Measurements from ENCODE around the gene ACTRT2.

The ACTRT2 gene

DNA sequence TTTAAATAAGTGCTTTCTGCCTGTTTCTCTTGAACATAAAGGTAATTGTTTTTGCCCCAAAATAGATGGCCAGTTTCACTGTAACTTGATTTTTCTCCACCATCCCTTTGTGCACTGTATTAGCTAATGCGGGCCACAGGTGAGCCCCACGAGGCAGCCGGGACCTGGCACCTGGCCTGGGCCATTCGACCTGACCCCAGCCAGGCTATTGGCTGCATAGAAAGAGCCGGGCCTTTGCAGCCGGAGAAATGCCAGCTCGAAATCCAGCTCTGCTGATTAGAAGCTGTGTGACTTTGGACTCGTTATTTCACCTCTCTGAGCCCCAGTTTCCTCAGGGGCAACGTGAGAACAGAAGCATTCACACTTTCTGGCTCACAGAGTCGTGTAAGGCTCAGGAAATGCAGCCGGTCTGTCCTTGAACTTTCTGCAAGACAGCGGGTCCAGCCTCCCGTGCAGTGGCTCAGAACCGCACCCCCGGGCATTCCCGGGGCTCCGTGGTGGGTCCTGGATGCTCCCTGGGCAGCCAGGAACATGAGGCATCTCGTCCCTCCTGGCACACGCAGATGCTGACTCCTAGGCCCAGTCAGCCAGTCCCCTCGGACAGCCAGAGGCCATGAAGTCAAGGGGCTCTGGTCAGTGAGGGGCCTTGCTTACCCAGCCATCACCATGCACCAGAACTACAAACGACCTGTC lies 37.4 kb upstream of the ACTRT2 start:
- no peak for TF ChIP-seq CTCF (IDR thresholded peaks at IDR 0.05; ENCODE audit: borderline replicate concordance, control extremely low read depth, extremely low read depth, insufficient read depth, missing control alignments)
- in situ Hi-C loops (cut with MboI; ENCODE audit: low sequenced_read_pairs, unreplicated experiment): no loop called here
- DNase-seq (ENCODE audit: low spot score): no peak

DNA sequence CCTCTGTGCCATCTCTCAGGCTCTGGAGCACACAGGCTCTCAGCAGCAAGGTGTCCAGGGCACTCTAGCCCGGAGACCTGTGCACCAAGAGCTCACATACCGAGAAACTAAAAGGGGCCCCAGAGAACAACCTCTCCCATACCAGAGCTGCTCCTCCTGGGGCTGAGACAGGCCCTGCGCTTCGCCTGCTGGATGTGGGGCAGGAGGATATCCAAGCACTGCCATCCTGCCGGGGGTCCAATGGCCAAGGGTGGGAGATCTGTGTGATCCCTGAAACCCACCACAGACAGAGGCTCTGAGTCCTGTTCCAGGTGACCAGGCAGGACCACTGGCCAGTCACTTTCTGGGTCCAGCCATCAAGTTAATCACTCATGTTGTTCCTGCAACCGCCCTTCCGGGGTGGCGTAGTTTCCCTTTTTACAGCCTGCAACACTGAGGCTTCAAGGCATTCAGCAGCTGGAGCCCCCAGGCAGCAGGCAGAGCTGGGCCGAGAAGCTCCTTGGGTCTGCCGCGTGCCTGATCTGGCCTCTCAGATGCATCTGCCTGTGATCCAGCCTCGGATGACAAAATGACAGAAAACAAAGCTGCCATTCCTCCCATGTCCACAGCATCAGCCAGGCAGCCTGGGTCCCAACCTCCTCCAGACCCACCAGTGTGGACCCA lies 36.7 kb upstream of the ACTRT2 start:
- no peak for TF ChIP-seq CTCF (IDR thresholded peaks at IDR 0.05; ENCODE audit: borderline replicate concordance, control extremely low read depth, extremely low read depth, insufficient read depth, missing control alignments)
- in situ Hi-C loops (cut with MboI; ENCODE audit: low sequenced_read_pairs, unreplicated experiment): no loop called here

GRCh38 chr1:2985067-2985561 lies 36.2 kb upstream of the ACTRT2 start:
- in situ Hi-C loops (cut with MboI; ENCODE audit: low sequenced_read_pairs, unreplicated experiment): no loop called here
- TF ChIP-seq CTCF (IDR thresholded peaks at IDR 0.05; ENCODE audit: borderline replicate concordance, control extremely low read depth, extremely low read depth, insufficient read depth, missing control alignments): no peak
- DNase-seq (ENCODE audit: low spot score): no peak

More for the DNA sequence above, 36.7 kb upstream of the ACTRT2 start:
- DNase-seq (ENCODE audit: low spot score): no peak

DNA sequence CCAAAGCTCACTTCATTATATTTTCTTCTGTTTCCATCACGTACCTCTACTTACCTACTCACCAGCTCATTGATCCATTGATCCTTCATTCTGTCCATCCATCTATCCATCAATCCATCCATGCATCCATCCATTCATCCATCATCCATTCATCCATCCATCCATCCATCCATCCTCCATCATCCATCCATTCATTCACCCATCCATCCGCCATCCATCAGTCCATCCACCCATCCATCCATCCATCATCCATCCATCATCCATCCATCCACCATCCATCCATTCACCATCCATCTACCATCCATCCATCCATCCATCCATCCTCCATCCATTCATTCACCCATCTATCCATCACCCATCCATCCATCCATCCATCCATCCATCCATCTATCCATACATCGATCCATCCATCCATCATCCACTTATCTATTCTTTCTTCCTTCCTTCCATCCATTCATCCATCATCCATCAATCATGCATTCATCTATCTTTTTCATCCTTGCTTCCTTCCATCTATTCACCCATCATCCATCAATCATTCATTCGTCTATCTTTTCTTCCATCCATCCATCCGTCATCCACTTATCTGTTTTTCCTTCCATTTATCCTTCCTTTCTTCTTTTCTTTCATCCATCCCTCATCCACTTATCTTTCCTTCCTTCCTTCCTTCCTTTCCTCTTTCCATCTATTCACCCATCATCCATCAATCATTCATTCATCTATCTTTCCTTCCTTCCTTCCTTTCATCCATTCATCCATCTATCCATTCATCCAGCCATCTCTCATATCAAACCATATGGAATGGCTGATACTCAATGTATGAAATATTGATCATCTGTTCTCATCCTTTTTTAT lies 35.3 kb upstream of the ACTRT2 start:
- no peak for DNase-seq (ENCODE audit: low spot score)
- in situ Hi-C loops (cut with MboI; ENCODE audit: low sequenced_read_pairs, unreplicated experiment): no loop called here
- no peak for TF ChIP-seq CTCF (IDR thresholded peaks at IDR 0.05; ENCODE audit: borderline replicate concordance, control extremely low read depth, extremely low read depth, insufficient read depth, missing control alignments)

DNA sequence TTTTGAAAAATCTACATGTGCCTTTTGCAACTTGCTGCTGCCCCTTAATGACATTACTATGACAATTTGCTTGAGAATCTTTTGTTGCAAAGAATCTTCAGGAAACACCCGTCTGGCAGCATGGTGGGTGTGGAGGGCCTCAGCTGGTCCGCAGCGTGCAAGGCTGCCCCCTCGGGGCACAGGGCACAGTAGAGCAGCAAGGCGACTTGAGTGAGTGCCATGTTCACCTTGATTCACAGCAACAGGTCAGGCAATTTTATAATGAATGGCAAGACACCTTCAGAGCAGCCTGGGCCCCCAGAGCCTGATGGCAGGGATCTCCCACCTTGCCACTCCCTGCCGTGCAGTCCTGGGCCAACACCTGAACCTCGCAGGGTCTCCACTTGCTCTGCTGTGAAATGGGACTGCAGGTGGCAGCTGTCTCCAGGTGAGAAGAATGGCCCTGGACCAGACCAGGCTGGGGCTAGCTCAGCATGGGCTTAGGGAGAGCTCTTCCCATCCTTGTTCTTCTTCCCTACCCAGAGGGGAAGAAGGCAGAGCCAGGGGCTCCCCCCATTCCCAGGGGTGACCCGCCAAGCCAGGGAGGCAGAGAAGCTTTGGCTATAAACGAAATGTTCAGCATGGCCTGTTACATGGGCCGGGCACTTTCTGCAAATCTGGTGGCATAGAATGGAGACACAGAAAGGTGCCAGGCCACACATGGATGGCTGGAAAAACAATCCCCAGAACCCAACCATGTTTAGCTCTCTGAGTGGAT lies 34.5 kb upstream of the ACTRT2 start:
- no peak for DNase-seq (ENCODE audit: low spot score)
- no peak for TF ChIP-seq CTCF (IDR thresholded peaks at IDR 0.05; ENCODE audit: borderline replicate concordance, control extremely low read depth, extremely low read depth, insufficient read depth, missing control alignments)
- in situ Hi-C loops (cut with MboI; ENCODE audit: low sequenced_read_pairs, unreplicated experiment): no loop called here

- TF ChIP-seq CTCF (IDR thresholded peaks at IDR 0.05; ENCODE audit: borderline replicate concordance, control extremely low read depth, extremely low read depth, insufficient read depth, missing control alignments): no peak
- DNase-seq (ENCODE audit: low spot score): no peak
- in situ Hi-C loops (cut with MboI; ENCODE audit: low sequenced_read_pairs, unreplicated experiment): no loop called here
Measured at GRCh38 chr1:2987773-2988172, 33.5 kb upstream of the ACTRT2 start.
